ENCODE measurements around the gene CASZ1.

DNA sequence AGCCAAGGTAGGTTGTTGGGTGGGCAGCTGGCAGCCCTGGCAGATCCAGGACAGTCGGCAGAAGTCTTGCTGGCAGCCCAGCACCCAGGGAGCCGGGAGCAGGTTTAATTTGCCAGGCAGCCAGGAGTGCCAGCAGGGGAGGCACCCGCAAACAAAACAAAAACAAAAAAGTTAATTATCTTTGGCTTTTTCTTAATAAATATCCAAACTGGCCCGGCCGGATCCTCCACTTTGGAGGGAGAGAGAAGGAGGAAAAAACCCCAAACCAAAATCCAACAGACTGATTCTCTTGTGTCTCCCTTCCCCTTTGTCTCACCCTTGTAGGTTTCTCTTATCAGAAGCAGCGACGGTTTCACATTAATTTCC, 97.0 kb downstream of the CASZ1 start:
- TF ChIP-seq, protein P1, sequence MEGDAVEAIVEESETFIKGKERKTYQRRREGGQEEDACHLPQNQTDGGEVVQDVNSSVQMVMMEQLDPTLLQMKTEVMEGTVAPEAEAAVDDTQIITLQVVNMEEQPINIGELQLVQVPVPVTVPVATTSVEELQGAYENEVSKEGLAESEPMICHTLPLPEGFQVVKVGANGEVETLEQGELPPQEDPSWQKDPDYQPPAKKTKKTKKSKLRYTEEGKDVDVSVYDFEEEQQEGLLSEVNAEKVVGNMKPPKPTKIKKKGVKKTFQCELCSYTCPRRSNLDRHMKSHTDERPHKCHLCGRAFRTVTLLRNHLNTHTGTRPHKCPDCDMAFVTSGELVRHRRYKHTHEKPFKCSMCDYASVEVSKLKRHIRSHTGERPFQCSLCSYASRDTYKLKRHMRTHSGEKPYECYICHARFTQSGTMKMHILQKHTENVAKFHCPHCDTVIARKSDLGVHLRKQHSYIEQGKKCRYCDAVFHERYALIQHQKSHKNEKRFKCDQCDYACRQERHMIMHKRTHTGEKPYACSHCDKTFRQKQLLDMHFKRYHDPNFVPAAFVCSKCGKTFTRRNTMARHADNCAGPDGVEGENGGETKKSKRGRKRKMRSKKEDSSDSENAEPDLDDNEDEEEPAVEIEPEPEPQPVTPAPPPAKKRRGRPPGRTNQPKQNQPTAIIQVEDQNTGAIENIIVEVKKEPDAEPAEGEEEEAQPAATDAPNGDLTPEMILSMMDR (IDR thresholded peaks at IDR 0.05): no peak
- no peak for TF ChIP-seq POLR2A (IDR thresholded peaks at IDR 0.05)

Data from testis (tissue), 2 donors.